HG03354 (cell line): ENCODE measurements around the gene PACSIN2.

Experiments used
- ATAC-seq: cut with Tn5 transposase; IDR thresholded peaks from one replicate; pipeline ENCODE4 v1.9.1; 2021; ENCODE audit warnings: mild to moderate bottlenecking; ENCODE audit not compliant: unreplicated experiment, poor library complexity, severe bottlenecking

The PACSIN2 gene

GRCh38 chr22:42848941-42849550 lies 165.9 kb downstream of the PACSIN2 start:
- ATAC-seq, result no peak

GRCh38 chr22:42847110-42847509 lies 167.8 kb downstream of the PACSIN2 start:
- ATAC-seq, result no peak

GRCh38 chr22:42844756-42845155 lies 170.2 kb downstream of the PACSIN2 start:
- ATAC-seq, result no peak

- no peak for ATAC-seq
Observed at GRCh38 chr22:42842658-42843370, 172.1 kb downstream of the PACSIN2 start.

GRCh38 chr22:42841444-42841843 lies 173.5 kb downstream of the PACSIN2 start:
- ATAC-seq, result no peak

- no peak for ATAC-seq
Observed at GRCh38 chr22:42837556-42837955, 177.4 kb downstream of the PACSIN2 start.

- ATAC-seq, result no peak
Observed at GRCh38 chr22:42836026-42836425, 178.9 kb downstream of the PACSIN2 start.

- ATAC-seq, result no peak
Observed at GRCh38 chr22:42834177-42834949, 180.6 kb downstream of the PACSIN2 start.

GRCh38 chr22:42833104-42833503 lies 181.8 kb downstream of the PACSIN2 start:
- ATAC-seq, result no peak

GRCh38 chr22:42831712-42832111 lies 183.2 kb downstream of the PACSIN2 start:
- no peak for ATAC-seq

GRCh38 chr22:42830161-42830560 lies 184.8 kb downstream of the PACSIN2 start:
- ATAC-seq, result no peak

GRCh38 chr22:42829302-42829701 lies 185.6 kb downstream of the PACSIN2 start:
- no peak for ATAC-seq

- no peak for ATAC-seq
Observed at GRCh38 chr22:42825796-42826195, 189.2 kb downstream of the PACSIN2 start.

- no peak for ATAC-seq
Observed at GRCh38 chr22:42821386-42821785, 193.6 kb downstream of the PACSIN2 start.

GRCh38 chr22:42820045-42820763 lies 194.7 kb downstream of the PACSIN2 start:
- no peak for ATAC-seq
